Endothelial cell of umbilical vein (primary cell): ENCODE data around the gene NT5C.

Experiments
- CTCF ChIP-seq, 2 donors: IDR thresholded peaks; 1 replicate in 1 of 2; 2 replicates in 1 of 2; pipeline ENCODE4 v1.5.1; 2011; ENCODE audit warnings: low read length in 2 of 2, mild to moderate bottlenecking in 2 of 2, moderate library complexity in 2 of 2, control low read depth in 1 of 2, inconsistent platforms in 1 of 2, low read depth in 1 of 2; ENCODE audit not compliant: insufficient read depth in 1 of 2; ENCODE audit errors: extremely low read depth in 1 of 2
- EZH2 ChIP-seq: IDR thresholded peaks from 2 replicates; pipeline ENCODE4 v1.6.1; 2012; ENCODE audit warnings: borderline replicate concordance, low read depth, mild to moderate bottlenecking, moderate library complexity, low read length, inconsistent platforms; ENCODE audit not compliant: severe bottlenecking

DNA sequence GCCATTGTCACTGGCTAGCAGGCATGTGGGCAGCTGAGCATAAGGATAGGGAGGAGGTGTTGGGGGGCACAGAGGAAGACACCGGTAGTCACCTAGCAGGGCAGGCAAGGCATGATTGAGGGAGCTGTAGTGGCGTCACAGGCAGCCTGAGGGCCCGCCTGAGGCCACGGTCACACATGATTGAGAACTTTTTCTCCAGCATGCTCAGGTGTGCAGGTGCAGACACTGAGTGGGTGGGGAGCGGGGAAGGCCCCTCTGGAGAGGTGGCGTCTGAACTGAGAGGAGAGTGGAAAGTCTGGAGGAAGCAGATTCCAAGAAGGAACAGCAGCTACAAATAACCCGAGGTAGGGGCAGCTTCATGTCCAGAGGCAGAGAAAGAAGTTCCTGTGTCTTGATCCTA, 32.7 kb downstream of the NT5C start:
- TF ChIP-seq CTCF (IDR thresholded peaks at IDR 0.05; ENCODE audit: extremely low read depth in 1 of 2, insufficient read depth in 1 of 2, low read depth in 1 of 2, low read length in 2 of 2) (no peak), EZH2 (no peak)
